Stomach (tissue), 4 donors: Measurements from ENCODE around the gene ARHGEF37.

Experiments used
- CTCF ChIP-seq, 7 experiments: fragments of 450-650 bp in 4 of 7; fragments of 200-600 bp in 3 of 7; sonication (generic) in 3 of 7; IDR thresholded peaks; one replicate each; pipeline ENCODE4 v1.5.1; 2016 to 2019; ENCODE audit warnings: antibody characterized with exemption in 7 of 7, control low read depth in 2 of 7, mild to moderate bottlenecking in 1 of 7
- POLR2A ChIP-seq, 4 donors: fragments of 450-650 bp; IDR thresholded peaks; one replicate each; pipeline ENCODE4 v1.6.1; 2016; ENCODE audit warnings: antibody characterized with exemption in 4 of 4, control low read depth in 2 of 4, mild to moderate bottlenecking in 1 of 4, moderate library complexity in 1 of 4
- POLR2AphosphoS5 ChIP-seq, 3 donors: sonication (generic); formaldehyde crosslinking; IDR thresholded peaks; one replicate each; pipeline ENCODE4 v1.6.1; 2016; ENCODE audit warnings: antibody characterized with exemption in 3 of 3

GRCh38 chr5:149605354-149605997 lies 24.2 kb downstream of the ARHGEF37 start:
- no peak for TF ChIP-seq CTCF (IDR thresholded peaks at IDR 0.05)
- TF ChIP-seq POLR2A (IDR thresholded peaks at IDR 0.05), result no peak
- no peak for TF ChIP-seq POLR2AphosphoS5 (IDR thresholded peaks at IDR 0.05)
